CD4-positive, alpha-beta T cell treated with Interleukin-17A for 4 hours (primary cell): ENCODE results near the gene DRG2.

Source experiments
- DNase-seq: peaks from one replicate; pipeline ENCODE4 v3.0.0-alpha.2; 2020; ENCODE audit warnings: mixed read lengths

The DRG2 gene, protein sequence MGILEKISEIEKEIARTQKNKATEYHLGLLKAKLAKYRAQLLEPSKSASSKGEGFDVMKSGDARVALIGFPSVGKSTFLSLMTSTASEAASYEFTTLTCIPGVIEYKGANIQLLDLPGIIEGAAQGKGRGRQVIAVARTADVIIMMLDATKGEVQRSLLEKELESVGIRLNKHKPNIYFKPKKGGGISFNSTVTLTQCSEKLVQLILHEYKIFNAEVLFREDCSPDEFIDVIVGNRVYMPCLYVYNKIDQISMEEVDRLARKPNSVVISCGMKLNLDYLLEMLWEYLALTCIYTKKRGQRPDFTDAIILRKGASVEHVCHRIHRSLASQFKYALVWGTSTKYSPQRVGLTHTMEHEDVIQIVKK

DNA sequence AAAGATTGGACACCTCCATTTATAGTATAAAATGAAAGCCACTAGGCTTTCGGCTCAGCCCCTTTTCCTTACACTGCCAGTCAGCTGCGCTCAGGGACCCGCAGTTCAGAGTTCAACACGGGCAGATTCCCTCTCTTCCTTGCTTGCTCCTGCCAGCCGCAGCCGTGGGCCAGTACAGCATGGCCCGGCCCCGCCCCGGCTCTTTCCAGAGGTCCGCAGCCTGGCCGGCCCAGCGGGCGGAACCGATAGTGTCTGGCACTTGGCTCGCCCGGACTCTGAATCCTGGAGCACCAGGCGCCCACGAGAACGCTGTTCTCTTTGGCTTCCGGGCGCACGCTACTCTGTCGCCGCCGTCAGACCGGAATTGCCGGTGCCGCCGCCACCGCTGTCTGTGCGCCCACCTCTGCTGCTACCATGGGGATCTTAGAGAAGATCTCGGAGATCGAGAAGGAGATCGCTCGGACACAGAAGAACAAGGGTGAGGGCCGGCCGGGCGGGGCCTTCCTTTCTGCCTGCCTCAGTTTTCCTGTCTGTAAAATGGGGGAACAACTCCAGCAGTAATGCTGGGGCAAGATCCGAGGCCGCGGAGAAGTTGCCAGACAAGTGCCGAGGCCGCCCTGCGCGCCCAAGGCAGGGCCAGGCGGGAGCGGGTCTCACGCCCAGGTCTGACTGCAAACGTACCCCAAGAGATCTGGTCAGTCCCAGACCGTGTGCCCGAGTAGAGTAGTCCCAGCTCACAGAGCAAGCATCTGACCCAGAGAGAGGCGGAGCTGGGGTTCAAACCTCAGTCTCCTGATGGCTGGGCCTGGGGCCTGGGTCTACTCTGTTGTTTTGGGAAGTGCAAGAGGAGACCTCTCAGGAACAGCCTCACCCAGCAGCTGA lies at the start of gene DRG2:
TSS of gene DRG2 (plus strand) at position 339 of the 882 bp plus-strand sequence. CDS start at position 415, 76 bp downstream.
- peak; percentile 89 for DNase-seq

GRCh38 chr17:18038149-18038850 lies 49.4 kb upstream of the DRG2 start:
- peak; percentile 14 for DNase-seq

DNA sequence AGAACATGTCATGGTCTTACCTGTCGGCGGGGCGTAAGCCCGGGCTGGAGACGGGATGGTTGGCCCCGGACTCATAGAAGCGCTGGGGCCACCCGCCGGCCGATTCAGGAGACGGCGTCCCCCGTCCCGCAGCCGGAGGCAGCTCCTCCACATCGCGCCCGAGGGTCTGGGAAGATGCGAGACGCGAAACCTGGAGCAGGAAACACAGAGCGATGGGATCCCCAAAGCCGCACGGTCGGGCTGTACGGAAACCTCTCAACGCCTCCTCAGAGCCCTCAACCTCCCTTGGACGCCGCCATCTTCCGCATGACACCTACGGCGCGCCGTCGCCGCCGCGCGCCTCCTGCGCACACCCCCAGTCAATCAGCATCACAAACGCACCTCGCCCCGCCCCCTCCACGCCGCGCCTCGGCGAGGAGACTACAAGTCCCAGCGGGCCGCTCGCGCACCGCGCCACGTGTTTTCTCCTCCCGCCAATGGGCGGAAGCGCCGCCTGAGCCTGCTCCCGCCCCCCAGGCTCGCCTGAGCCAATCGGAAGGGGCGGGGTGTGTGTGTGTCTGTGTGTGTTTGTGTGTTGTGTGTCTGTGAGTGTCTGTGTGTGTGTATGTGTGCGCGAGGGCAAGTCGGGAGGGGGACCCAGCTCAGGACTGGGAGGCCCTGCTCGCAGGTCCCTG lies 48.8 kb upstream of the DRG2 start, which contains the start of the genes ATPAF2 and GID4:
TSS of gene ATPAF2 (minus strand) at position 308 of the 674 bp plus-strand sequence. CDS start at position 153, 155 bp downstream.
TSS of gene GID4 (plus strand) at position 548 of the 674 bp plus-strand sequence. CDS start at position 605, 57 bp downstream.
- DNase-seq = peak; percentile 100

DNA sequence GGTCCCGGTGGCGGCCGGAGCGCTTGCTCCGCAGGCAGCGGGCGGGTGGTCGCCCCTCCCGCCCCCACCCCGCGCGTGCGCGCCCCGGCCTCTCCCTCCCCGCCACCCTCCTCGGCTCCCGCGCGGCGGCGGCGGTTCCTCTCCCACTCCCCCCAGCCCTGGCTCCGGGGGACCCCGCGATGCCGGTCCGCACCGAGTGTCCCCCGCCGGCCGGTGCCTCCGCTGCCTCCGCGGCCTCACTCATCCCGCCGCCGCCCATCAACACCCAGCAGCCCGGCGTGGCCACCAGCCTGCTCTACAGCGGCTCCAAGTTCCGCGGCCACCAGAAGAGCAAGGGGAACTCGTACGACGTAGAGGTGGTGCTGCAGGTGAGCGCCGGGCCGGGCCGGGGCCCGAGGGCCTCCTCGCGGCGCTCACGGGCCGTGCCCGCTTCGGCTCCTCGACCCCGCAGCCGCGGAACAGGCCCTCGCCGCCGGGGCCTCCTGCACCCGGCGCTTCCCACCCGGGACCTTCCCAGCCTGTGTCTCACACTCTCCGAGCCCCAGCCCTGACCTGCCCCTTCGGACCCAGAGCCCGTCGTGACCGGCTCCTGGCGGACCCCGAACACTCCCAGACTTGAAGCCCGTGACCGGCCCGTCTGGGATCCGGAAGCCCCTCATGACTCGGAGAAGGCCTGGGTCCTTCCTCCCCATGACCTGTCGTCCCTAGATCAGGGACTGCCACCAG lies 48.0 kb upstream of the DRG2 start:
- no peak for DNase-seq

DNA sequence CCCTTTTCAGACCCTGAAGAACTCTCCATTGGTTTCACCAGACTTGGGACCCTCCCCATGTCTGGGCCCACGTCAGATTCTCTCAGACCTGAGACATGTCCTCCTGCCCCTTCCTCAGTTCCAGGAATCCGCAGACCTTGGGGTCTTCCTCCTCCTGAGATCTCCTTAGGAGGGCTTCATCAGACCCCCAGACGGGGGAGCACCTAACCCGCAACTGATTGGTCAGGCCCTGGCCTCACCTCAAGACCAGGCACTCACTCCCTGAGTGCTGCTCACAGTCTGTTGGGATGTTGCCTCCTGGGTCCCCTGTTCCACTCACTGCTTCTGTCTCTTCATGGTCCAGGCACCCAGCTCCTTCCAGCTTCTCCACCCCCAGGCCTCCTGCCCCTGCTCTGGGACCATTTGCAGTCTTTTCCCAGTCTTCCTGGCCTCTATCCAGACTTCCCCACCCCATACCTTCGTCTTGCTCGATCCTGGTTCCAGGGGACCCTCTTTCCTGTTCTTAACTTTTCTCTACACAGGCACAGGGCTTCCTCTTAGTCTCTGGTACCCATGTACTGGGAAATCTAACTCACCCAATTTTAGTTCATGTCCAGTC lies 47.4 kb upstream of the DRG2 start:
- no peak for DNase-seq

- DNase-seq = no peak
Observed at GRCh38 chr17:18041776-18042175, 46.0 kb upstream of the DRG2 start.

DNA sequence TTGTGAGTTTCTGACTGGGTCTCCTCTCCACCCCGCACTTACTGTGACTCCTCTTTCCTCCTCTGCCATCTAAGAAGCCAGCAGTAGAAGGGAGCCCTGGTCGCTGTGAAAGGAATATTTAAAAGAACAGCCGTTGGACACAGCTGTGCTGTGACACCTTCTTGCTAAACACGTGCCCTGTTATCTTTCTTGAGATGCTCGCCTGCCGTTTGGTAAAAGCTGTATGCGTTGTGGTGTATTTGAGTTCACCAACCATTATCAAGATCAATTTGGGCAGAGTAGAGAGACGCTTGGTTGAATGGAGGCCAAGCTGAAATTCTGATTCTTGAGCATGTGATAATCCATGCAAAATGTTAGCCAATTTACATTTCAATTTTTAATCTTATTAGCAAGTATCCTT lies 44.8 kb upstream of the DRG2 start:
- no peak for DNase-seq

GRCh38 chr17:18043491-18043890 lies 44.3 kb upstream of the DRG2 start:
- DNase-seq = no peak

GRCh38 chr17:18044609-18045008 lies 43.1 kb upstream of the DRG2 start:
- no peak for DNase-seq

DNA sequence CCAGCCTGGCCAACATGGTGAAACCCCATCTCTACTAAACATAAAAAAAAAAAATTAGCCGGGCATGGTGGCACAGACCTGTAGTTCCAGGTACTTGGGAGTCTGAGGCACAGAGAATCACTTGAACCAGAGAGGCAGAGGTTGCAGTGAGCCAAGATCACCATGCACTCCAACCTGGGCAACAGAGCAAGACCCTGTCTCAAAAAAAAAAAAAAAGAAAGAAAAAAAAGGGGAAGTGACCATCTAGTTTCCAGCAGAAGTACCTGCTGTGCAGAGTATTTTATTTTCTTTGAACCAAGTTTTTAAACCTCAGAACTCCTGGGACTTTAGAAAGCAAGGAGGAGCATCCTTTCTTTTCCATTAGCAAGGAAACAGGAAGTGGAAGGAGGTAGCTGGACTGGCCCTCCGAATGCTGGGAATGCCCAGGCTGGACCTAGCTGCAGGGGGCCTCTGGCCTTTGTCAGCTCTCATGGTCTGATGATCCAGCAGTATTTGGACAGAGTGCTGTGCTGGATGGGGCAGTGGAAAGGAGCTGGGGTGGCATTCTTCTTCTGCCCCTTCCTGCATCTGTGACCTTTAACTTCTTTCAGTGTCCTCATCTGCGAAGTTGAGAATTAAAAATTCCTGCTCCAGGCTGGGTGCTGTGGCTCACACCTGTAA lies 41.9 kb upstream of the DRG2 start:
- no peak for DNase-seq

- no peak for DNase-seq
Observed at GRCh38 chr17:18055597-18055996, 32.2 kb upstream of the DRG2 start.

DNA sequence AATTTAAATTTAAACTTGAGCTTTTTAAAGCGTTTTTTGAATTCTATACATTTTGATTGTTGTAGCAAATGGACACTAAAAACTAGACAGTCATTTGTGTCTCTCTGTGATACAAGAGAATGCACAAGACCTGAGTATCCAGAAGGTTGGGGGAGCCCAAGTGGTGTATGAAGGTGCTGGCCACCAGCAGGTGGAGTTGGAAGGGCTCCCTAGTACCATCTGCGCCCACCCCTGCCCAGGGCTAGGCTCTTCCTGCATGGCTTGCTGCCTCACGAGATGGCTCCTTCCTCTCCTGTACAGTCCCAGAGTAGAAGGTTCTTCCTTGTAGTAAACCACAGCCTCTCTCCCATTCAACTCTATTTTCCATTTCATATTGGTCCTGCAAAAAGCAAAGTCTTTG lies 31.5 kb upstream of the DRG2 start:
- DNase-seq = no peak

- DNase-seq = no peak
Observed at GRCh38 chr17:18059283-18059682, 28.5 kb upstream of the DRG2 start.

- DNase-seq = no peak
Observed at GRCh38 chr17:18064053-18064452, 23.7 kb upstream of the DRG2 start.

- DNase-seq = no peak
Observed at GRCh38 chr17:18065546-18065945, 22.2 kb upstream of the DRG2 start.

DNA sequence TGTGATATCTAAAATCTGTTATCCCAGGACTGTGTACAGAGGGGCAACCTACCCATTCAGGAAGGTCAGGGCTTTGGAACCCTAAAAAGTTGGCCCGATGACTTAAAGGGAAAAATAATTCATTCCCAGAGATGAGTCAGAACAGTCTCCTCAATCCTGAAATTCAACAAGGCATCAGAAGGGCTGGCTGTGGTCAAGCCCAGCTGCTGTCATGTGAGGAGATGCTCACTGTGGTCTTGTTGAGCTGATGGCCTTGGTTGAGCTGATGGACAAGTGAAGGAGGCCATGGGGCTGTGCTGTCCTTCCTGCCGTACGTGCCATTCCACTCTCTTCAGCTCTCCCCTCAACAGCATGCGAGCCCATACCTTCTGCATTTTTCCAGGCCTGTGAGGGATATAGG lies 20.9 kb upstream of the DRG2 start:
- DNase-seq = no peak

DNA sequence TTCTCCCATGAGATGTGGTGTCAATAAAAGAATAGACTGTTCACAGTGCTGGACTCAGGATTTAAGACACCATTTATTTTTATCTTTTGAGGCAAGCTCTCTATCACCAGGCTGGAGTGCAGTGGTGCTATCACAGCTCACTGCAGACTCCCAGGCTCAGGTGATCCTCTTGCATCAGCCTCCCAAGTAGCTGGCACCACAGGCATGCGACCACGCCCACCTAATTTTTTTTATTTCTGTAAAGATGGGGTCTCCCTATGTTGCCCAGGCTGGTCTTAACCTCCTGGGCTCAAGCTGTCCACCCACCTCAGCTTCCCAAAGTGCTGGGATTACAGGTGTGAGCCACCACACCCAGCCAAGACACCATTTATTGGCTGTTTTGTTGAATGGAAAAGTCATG lies 18.6 kb upstream of the DRG2 start:
- DNase-seq = no peak

GRCh38 chr17:18070861-18071340 lies 16.8 kb upstream of the DRG2 start:
- no peak for DNase-seq

GRCh38 chr17:18071751-18072150 lies 16.0 kb upstream of the DRG2 start:
- no peak for DNase-seq

DNA sequence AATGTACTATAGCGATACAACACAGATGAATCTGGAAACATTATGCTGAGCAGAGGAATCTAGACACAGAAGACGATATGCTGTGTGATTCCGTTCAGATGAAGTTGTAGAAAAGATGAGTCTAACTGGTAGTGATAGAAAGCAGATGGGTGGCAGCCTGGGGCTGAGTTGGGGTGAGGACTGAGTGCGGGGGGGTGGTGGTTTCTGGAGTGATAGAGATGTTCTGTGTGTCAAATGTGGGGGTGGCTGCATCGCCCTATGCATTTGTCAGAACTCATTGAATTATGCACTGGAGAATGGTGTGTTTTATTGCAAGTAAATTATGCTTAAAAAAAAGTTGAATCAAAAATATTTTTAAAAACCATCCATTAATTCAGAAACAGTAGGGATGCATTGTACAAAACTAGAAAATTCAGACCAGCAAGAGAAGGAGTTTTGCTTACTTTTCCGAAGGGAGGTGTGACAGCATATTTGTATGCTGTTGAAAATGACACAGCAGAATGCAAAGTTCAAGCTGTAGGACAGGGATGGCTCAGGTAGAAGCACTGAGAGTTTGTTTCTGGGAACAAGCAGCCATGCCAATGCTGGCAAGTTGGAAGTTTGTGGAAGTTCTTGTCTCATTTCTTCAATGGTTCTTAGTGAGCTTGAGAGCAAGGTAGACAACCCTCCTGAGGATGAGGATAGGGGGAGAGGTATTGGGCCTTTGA lies 13.0 kb upstream of the DRG2 start:
- DNase-seq = no peak
